ENCODE data around the gene UTY. TPM values are rescaled to one million over a fixed set of nuclear protein-coding genes. Genes with fewer than 3 reads are reported as not detected.

Gene UTY
- total RNA-seq, 1 experiment from 2014 or later: 5.9 TPM

DNA sequence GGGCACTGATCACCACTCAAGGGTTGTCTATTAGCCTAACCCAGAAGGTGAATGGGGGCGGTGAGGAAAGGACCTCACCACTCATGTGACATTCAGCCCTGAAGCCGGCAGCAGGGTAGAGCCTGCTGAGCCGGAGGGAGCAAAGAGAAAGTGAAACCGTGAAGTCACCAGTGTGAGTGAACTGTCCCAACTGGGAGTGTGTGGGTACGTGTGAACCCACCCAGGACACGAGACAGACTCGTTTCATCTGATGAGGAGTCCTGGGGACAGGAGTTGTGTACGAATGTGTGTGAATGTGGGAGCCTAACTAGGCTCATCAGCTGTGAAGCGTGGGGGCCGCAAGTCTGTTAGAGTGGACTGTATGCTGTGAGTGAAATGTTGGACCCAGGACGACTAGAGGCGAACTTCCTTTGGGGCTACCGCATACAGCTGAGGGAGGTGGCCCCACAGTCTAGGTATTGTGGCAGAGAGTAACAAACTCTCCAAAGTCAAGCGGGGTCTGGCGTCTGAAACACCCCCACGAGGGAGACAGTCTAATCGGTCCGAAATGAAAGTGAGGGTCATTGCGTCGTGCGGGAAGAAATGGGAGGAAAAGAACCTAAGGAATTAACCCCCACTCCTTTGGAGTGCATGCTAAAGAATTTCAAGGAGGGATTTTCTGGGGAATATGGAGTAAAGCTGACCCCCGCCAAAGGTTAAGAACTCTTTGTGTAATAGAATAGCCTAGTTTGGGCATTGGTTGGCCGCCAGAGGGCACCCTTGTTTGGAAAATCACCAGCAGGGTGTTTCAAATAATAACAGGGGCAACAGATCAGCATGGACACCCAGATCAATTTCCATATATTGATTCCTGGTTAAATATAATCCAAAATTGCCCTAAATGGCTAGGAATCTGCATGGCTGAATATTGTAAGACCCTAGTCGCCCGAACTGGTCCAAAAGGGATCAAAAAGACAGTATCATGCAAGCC, 43.6 kb downstream of the UTY start:
- Histone ChIP-seq H3K36me3 (ENCODE audit: control insufficient read depth in 1 of 2, insufficient read depth in 2 of 2, low read length in 2 of 2) (no peaks in the 10 kb centered on the region), H3K9me2 (ENCODE audit: insufficient read depth) (no peaks in the 10 kb centered on the region), H3K4me2 (ENCODE audit: low read length) (no peak overlapping the region), H2AFZ (ENCODE audit: low read depth, low read length, poor library complexity, severe bottlenecking) (no peak overlapping the region), H4K20me1 (ENCODE audit: insufficient read depth) (no peaks in the 10 kb centered on the region), H3K9me3 (ENCODE audit: control insufficient read depth in 1 of 2, insufficient read depth in 1 of 2, low read depth in 1 of 2, low read length in 2 of 2) (no peaks in the 10 kb centered on the region), H3K27ac (ENCODE audit: low read depth, low read length) (no peak overlapping the region), H3K9ac (ENCODE audit: low read length) (no peak overlapping the region), H3K79me2 (ENCODE audit: insufficient read depth, low read length) (no peaks in the 10 kb centered on the region), H3K4me1 (ENCODE audit: control insufficient read depth in 1 of 2, insufficient read depth in 2 of 2, low read length in 2 of 2) (no peaks in the 10 kb centered on the region), H3K27me3 (ENCODE audit: insufficient read depth, low read length) (no peaks in the 10 kb centered on the region), H3K4me3 (replicated peaks in 1 of 2; ENCODE audit: low read depth in 1 of 2, low read length in 2 of 2) (no peak overlapping the region)
- ATAC-seq (no peak), DNase-seq (ENCODE audit: low read depth, low spot score) (no peak)
- RAD21 ChIA-PET (ENCODE audit: low non-redundant PET in 1 of 2, low total read pairs in 2 of 2, uncharacterized antibody in 2 of 2, unreplicated experiment in 2 of 2): no interaction called here
- TF ChIP-seq, protein P1, sequence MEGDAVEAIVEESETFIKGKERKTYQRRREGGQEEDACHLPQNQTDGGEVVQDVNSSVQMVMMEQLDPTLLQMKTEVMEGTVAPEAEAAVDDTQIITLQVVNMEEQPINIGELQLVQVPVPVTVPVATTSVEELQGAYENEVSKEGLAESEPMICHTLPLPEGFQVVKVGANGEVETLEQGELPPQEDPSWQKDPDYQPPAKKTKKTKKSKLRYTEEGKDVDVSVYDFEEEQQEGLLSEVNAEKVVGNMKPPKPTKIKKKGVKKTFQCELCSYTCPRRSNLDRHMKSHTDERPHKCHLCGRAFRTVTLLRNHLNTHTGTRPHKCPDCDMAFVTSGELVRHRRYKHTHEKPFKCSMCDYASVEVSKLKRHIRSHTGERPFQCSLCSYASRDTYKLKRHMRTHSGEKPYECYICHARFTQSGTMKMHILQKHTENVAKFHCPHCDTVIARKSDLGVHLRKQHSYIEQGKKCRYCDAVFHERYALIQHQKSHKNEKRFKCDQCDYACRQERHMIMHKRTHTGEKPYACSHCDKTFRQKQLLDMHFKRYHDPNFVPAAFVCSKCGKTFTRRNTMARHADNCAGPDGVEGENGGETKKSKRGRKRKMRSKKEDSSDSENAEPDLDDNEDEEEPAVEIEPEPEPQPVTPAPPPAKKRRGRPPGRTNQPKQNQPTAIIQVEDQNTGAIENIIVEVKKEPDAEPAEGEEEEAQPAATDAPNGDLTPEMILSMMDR (IDR thresholded peaks at IDR 0.05 in 2 of 3, conservative IDR thresholded peaks at IDR 0.05 in 1 of 3; ENCODE audit: borderline replicate concordance in 1 of 3, insufficient read depth in 1 of 3, low read depth in 2 of 3, low read length in 2 of 3): peak in 2 of 3 experiments; percentile 28 to 30; a peak in 1 of 6 replicates
- 0 out of 2 replicates have a peak, but pooled peaks have one; percentile 3 for TF ChIP-seq RAD21 (IDR thresholded peaks at IDR 0.05; ENCODE audit: low read depth)
- TF ChIP-seq TCF7L2 (IDR thresholded peaks at IDR 0.05; ENCODE audit: borderline replicate concordance, extremely low read depth, insufficient read depth, insufficient read length): no peak
- POLR2A ChIA-PET: no interaction called here
- BruUV-seq (replicated peaks): no TSS peak
- CTCF ChIA-PET: no interaction called here
- intact Hi-C loops (cut with micrococcal nuclease): no loop called here
